ENCODE measurements around the gene CLEC2A. TPM values are rescaled to one million over a fixed set of nuclear protein-coding genes. Genes with fewer than 3 reads are reported as not detected.

CLEC2A gene
- polyA plus RNA-seq, 3 donors, result not detected

- H3K27ac Mint-ChIP-seq, result peak overlapping the region; percentile 4 to 85 (median 60)
- peak overlapping the region; percentile 53 for H3K4me2 ChIP-seq (replicated peaks; ENCODE audit: extremely low read depth, low read length, poor library complexity, severe bottlenecking)
- H3K4me1 Mint-ChIP-seq, result peaks cover 61% of the 10 kb centered on the region
- TF ChIP-seq, protein P1, sequence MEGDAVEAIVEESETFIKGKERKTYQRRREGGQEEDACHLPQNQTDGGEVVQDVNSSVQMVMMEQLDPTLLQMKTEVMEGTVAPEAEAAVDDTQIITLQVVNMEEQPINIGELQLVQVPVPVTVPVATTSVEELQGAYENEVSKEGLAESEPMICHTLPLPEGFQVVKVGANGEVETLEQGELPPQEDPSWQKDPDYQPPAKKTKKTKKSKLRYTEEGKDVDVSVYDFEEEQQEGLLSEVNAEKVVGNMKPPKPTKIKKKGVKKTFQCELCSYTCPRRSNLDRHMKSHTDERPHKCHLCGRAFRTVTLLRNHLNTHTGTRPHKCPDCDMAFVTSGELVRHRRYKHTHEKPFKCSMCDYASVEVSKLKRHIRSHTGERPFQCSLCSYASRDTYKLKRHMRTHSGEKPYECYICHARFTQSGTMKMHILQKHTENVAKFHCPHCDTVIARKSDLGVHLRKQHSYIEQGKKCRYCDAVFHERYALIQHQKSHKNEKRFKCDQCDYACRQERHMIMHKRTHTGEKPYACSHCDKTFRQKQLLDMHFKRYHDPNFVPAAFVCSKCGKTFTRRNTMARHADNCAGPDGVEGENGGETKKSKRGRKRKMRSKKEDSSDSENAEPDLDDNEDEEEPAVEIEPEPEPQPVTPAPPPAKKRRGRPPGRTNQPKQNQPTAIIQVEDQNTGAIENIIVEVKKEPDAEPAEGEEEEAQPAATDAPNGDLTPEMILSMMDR (IDR thresholded peaks at IDR 0.05), result no peak
- WGBS (ENCODE audit: insufficient coverage), result 33% methylated on average over 3 of the region's 5 CpGs
- peak in 1 of 3 donors; percentile 76 for DNase-seq
- H3K9me3 Mint-ChIP-seq, result no peaks in the 10 kb centered on the region
- no peak overlapping the region for H3K9ac ChIP-seq (ENCODE audit: insufficient read depth, low read length, poor library complexity, severe bottlenecking)
- no peaks in the 10 kb centered on the region for H3K79me2 ChIP-seq (ENCODE audit: insufficient read depth, low read length)
- no peaks in the 10 kb centered on the region for H3K9me3 ChIP-seq (replicated peaks in 1 of 2; ENCODE audit: control insufficient read depth in 1 of 2, insufficient read depth in 1 of 2, low read length in 2 of 2)
- peaks cover 0 to 3% (median 0%) of the 10 kb centered on the region in 3 donors for H3K27me3 Mint-ChIP-seq (ENCODE audit: low read depth in 3 of 3)
- H3K4me3 Mint-ChIP-seq, result peak overlapping the region in 1 of 2 donors; percentile 21
- H3K27me3 ChIP-seq (ENCODE audit: control insufficient read depth in 2 of 2, insufficient read depth in 2 of 2, low read length in 2 of 2), result no peaks in the 10 kb centered on the region
- peak overlapping the region in 1 of 2 donors; percentile 80 for H3K27ac ChIP-seq (ENCODE audit: low read depth in 1 of 2, low read length in 2 of 2)
- H3K4me1 ChIP-seq (ENCODE audit: control insufficient read depth in 1 of 2, insufficient read depth in 2 of 2, low read length in 2 of 2), result peaks cover 41 to 63% of the 10 kb centered on the region in 2 donors
- no peaks in the 10 kb centered on the region for H3K36me3 ChIP-seq (replicated peaks in 1 of 2; ENCODE audit: control insufficient read depth in 1 of 2, insufficient read depth in 2 of 2, low read length in 2 of 2)
- no peaks in the 10 kb centered on the region for H4K20me1 ChIP-seq (ENCODE audit: insufficient read depth, low read length)
- H3K4me3 ChIP-seq (replicated peaks in 1 of 3; ENCODE audit: low read depth in 2 of 3, low read length in 3 of 3), result peak overlapping the region in 1 of 3 experiments; percentile 16
- no peaks in the 10 kb centered on the region for H3K36me3 Mint-ChIP-seq
- intact Hi-C loops (cut with micrococcal nuclease), result no loop called here
- H2AFZ ChIP-seq (ENCODE audit: insufficient read depth, low read depth, low read length, poor library complexity, severe bottlenecking), result peak overlapping the region; percentile 51
These were observed 19.0 kb upstream of the CLEC2A start for GRCh38 chr12:9951026-9951675.

- H3K4me1 Mint-ChIP-seq, result peaks cover 72% of the 10 kb centered on the region
- H3K27ac ChIP-seq (ENCODE audit: low read depth in 1 of 2, low read length in 2 of 2), result peak overlapping the region; percentile 22 to 80
These were observed 16.6 kb upstream of the CLEC2A start for GRCh38 chr12:9948606-9949296.

More at GRCh38 chr12:9948606-9949296, 16.6 kb upstream of the CLEC2A start:
- intact Hi-C loops (cut with micrococcal nuclease), result loop anchor here (10.0 kb wide), 2 partner anchors 84 to 186 kb away; partner anchors contain the start of genes CLEC2B (in 1 of the 2) and CLEC7A (in 1 of the 2)
- Histone ChIP-seq H3K27me3 (ENCODE audit: control insufficient read depth in 2 of 2, insufficient read depth in 2 of 2, low read length in 2 of 2) (no peaks in the 10 kb centered on the region), H3K4me3 (replicated peaks in 1 of 3; ENCODE audit: low read depth in 2 of 3, low read length in 3 of 3) (peak overlapping the region in 1 of 3 experiments; percentile 57), H3K36me3 (replicated peaks in 1 of 2; ENCODE audit: control insufficient read depth in 1 of 2, insufficient read depth in 2 of 2, low read length in 2 of 2) (no peaks in the 10 kb centered on the region), H3K4me1 (ENCODE audit: control insufficient read depth in 1 of 2, insufficient read depth in 2 of 2, low read length in 2 of 2) (peaks cover 63 to 79% of the 10 kb centered on the region in 2 donors), H3K79me2 (ENCODE audit: insufficient read depth, low read length) (peaks cover under 1% of the 10 kb centered on the region), H3K4me2 (replicated peaks; ENCODE audit: extremely low read depth, low read length, poor library complexity, severe bottlenecking) (peak overlapping the region; percentile 48), H4K20me1 (ENCODE audit: insufficient read depth, low read length) (no peaks in the 10 kb centered on the region), H2AFZ (ENCODE audit: insufficient read depth, low read depth, low read length, poor library complexity, severe bottlenecking) (no peak overlapping the region), H3K9me3 (replicated peaks in 1 of 2; ENCODE audit: control insufficient read depth in 1 of 2, insufficient read depth in 1 of 2, low read length in 2 of 2) (no peaks in the 10 kb centered on the region), H3K9ac (ENCODE audit: insufficient read depth, low read length, poor library complexity, severe bottlenecking) (no peak overlapping the region)
- WGBS (ENCODE audit: insufficient coverage), result no CpG with 5 or more reads among the region's 3 CpGs
- peaks cover 0 to 3% (median 0%) of the 10 kb centered on the region in 3 donors for H3K27me3 Mint-ChIP-seq (ENCODE audit: low read depth in 3 of 3)
- peak overlapping the region in 1 of 2 donors; percentile 2 for H3K4me3 Mint-ChIP-seq
- peaks cover 0 to 2% (median 0%) of the 10 kb centered on the region in 7 donors for H3K9me3 Mint-ChIP-seq
- TF ChIP-seq, protein P1 (IDR thresholded peaks at IDR 0.05), result no peak
- H3K27ac Mint-ChIP-seq, result peak overlapping the region; percentile 82 to 91 (median 85)
- peak; percentile 72 to 87 (median 83) for DNase-seq
- no peaks in the 10 kb centered on the region for H3K36me3 Mint-ChIP-seq
